Mesendoderm (in vitro differentiated cells): Measurements from ENCODE around the gene SLC25A6.

Experiments used
- DNase-seq: peaks from one replicate; pipeline ENCODE4 v3.0.0; 2013
- H2AK5ac ChIP-seq: 2 replicates; pipeline ENCODE4 v1.6.1; 2013; ENCODE audit warnings: low read length, inconsistent platforms
- H2BK120ac ChIP-seq: 2 replicates; pipeline ENCODE4 v1.6.1; 2013; ENCODE audit warnings: low read depth, mild to moderate bottlenecking, low read length, moderate library complexity, mixed read lengths
- H2BK15ac ChIP-seq: replicated peaks from 2 replicates; pipeline ENCODE4 v1.6.1; 2013; ENCODE audit warnings: low read depth, mild to moderate bottlenecking, moderate library complexity
- H2BK5ac ChIP-seq: 2 replicates; pipeline ENCODE4 v1.6.1; 2013; ENCODE audit warnings: low read length, inconsistent platforms
- H3K18ac ChIP-seq: 2 replicates; pipeline ENCODE4 v1.6.1; 2013; ENCODE audit warnings: mild to moderate bottlenecking, low read length, mixed read lengths
- H3K23ac ChIP-seq: one replicate; pipeline ENCODE4 v1.6.1; 2013; ENCODE audit warnings: low read length
- H3K27ac ChIP-seq: 2 replicates; pipeline ENCODE4 v1.5.1; 2013; ENCODE audit warnings: low read depth, mild to moderate bottlenecking, inconsistent platforms, low read length, moderate library complexity
- H3K27me3 ChIP-seq: 2 replicates; pipeline ENCODE4 v1.6.1; 2013; ENCODE audit warnings: low read length, control low read depth, mild to moderate bottlenecking, inconsistent platforms; ENCODE audit not compliant: insufficient read depth, poor library complexity
- H3K36me3 ChIP-seq: 2 replicates; pipeline ENCODE4 v1.6.1; 2013; ENCODE audit warnings: low read length, inconsistent platforms; ENCODE audit not compliant: control insufficient read depth, insufficient read depth
- H3K4ac ChIP-seq: one replicate; pipeline ENCODE4 v1.6.1; 2013; ENCODE audit warnings: low read depth, mild to moderate bottlenecking, low read length, moderate library complexity
- H3K4me1 ChIP-seq: 2 replicates; pipeline ENCODE4 v1.6.1; 2013; ENCODE audit warnings: low read depth, low read length, inconsistent platforms; ENCODE audit not compliant: control insufficient read depth
- H3K4me2 ChIP-seq: 2 replicates; pipeline ENCODE4 v1.6.1; 2013; ENCODE audit warnings: low read length
- H3K4me3 ChIP-seq: 2 replicates; pipeline ENCODE4 v1.5.1; 2013; ENCODE audit warnings: mild to moderate bottlenecking, low read length
- H3K56ac ChIP-seq: one replicate; pipeline ENCODE4 v1.6.1; 2013; ENCODE audit warnings: low read length
- H3K79me1 ChIP-seq: 2 replicates; pipeline ENCODE4 v1.6.1; 2013; ENCODE audit warnings: low read length, inconsistent platforms
- H3K79me2 ChIP-seq: 2 replicates; pipeline ENCODE4 v1.6.1; 2013; ENCODE audit warnings: mild to moderate bottlenecking, low read length; ENCODE audit not compliant: control insufficient read depth, insufficient read depth
- H3K9ac ChIP-seq: 2 replicates; pipeline ENCODE4 v1.6.1; 2013; ENCODE audit warnings: low read length, inconsistent platforms
- H4K5ac ChIP-seq: one replicate; pipeline ENCODE4 v1.6.1; 2013; ENCODE audit warnings: low read length
- H4K8ac ChIP-seq: one replicate; pipeline ENCODE4 v1.6.1; 2013; ENCODE audit warnings: low read depth, mild to moderate bottlenecking, control low read depth, low read length, moderate library complexity
- WGBS: extraction: QIAGEN DNeasy Blood & Tissue Kit; methylation state at CpG from one replicate; pipeline ENCODE4 v1.1.7; 2013; ENCODE audit warnings: low lambda C conversion rate, missing lambda C conversion rate; ENCODE audit not compliant: insufficient coverage; ENCODE audit errors: extremely low coverage; 5-methylcytosine and 5-hydroxymethylcytosine counted together

Gene SLC25A6

DNA sequence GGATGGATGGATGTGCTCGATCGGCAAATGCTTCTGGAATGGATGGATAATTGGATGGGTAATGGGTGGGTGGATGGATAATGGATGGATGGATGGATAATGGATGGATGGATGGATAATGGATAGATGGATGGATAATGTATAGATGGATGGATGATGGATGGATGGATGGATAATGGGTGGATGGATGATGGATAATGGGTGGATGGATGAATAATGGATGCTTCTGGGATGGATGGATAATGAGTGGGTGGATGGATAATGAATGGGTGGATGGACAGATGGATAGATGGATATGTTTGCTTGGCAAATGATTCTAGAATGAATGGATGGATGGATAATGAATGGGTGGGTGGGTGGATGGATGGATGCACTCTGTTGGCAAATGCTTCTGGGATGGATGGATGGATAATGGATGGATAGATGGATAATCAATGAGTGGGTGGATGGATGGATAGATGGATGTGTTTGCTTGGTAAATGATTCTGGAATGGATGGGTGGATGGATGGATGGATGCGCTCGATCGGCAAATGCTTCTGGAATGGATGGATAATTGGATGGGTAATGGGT, 3.8 kb upstream of the SLC25A6 start:
- peaks cover 30% of the 10 kb centered on the region for H3K79me2 ChIP-seq
- H3K4me1 ChIP-seq: peaks cover 2% of the 10 kb centered on the region
- H2AK5ac ChIP-seq: no peak overlapping the region
- H3K56ac ChIP-seq: no peak overlapping the region
- H3K23ac ChIP-seq: no peak overlapping the region
- H2BK5ac ChIP-seq: no peak overlapping the region
- peaks cover 11% of the 10 kb centered on the region for H3K79me1 ChIP-seq
- no peaks in the 10 kb centered on the region for H3K27me3 ChIP-seq
- no peak overlapping the region for H4K5ac ChIP-seq
- H3K4me2 ChIP-seq: no peak overlapping the region
- no peak overlapping the region for H3K4ac ChIP-seq
- H4K8ac ChIP-seq: no peak overlapping the region
- no peak overlapping the region for H3K27ac ChIP-seq
- no peak overlapping the region for H2BK120ac ChIP-seq
- peaks cover 2% of the 10 kb centered on the region for H3K36me3 ChIP-seq
- H3K4me3 ChIP-seq: no peak overlapping the region
- H2BK15ac ChIP-seq: no peak overlapping the region
- no peak overlapping the region for H3K9ac ChIP-seq
- no peak overlapping the region for H3K18ac ChIP-seq
- WGBS: no CpG with 5 or more reads among the region's 5 CpGs
- DNase-seq: no peak

DNA sequence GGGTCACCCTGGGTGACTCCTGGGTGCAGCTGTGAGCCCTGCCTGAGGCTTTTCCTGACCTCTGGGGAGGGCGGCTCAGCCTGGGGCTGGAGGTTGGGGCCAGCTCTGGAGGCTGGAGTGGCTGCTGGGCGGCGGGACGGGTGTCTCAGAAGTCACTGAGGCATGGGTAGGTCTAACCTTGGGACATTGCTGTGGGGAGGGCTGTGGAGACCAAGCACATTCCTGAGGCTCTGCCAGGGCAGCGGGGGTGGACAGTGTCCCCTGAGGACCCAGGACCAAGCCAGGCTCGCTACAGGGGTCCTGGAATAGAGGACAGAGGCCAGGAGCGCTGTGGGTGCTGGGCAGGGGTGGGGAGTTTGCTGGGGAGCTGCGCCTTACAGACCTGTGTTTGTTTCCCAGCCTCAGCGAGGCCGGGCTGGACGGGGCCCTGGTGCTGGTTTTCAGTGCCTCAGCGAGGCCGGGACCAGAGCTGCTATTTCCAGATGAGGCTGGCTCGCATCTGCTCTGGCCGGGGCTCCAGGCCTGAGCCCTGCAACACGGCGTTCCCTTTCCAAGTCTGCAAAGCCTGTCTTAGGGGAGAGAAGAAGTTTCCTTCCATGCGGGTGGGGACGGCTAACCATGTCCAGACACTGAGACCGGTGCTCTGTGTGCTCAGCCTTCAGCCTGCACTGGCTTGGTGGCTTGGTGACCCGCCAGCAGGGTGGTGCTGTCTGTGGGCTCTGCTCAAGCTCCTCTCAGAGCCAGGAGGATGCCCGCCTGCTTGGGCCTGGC, 3.0 kb upstream of the SLC25A6 start:
- Histone ChIP-seq H3K23ac (no peak overlapping the region), H3K18ac (no peak overlapping the region), H3K36me3 (peaks cover 6% of the 10 kb centered on the region), H4K5ac (no peak overlapping the region), H3K9ac (peak overlapping the region; percentile 83), H3K56ac (peak overlapping the region; percentile 74), H3K4me2 (no peak overlapping the region), H3K27ac (no peak overlapping the region), H3K4me3 (no peak overlapping the region), H2AK5ac (no peak overlapping the region), H2BK5ac (no peak overlapping the region), H3K4me1 (peaks cover 2% of the 10 kb centered on the region), H2BK120ac (no peak overlapping the region), H3K79me2 (peaks cover 38% of the 10 kb centered on the region), H2BK15ac (no peak overlapping the region), H3K4ac (no peak overlapping the region), H4K8ac (no peak overlapping the region), H3K79me1 (peaks cover 11% of the 10 kb centered on the region), H3K27me3 (no peaks in the 10 kb centered on the region)
- no peak for DNase-seq
- no CpG with 5 or more reads among the region's 22 CpGs for WGBS

DNA sequence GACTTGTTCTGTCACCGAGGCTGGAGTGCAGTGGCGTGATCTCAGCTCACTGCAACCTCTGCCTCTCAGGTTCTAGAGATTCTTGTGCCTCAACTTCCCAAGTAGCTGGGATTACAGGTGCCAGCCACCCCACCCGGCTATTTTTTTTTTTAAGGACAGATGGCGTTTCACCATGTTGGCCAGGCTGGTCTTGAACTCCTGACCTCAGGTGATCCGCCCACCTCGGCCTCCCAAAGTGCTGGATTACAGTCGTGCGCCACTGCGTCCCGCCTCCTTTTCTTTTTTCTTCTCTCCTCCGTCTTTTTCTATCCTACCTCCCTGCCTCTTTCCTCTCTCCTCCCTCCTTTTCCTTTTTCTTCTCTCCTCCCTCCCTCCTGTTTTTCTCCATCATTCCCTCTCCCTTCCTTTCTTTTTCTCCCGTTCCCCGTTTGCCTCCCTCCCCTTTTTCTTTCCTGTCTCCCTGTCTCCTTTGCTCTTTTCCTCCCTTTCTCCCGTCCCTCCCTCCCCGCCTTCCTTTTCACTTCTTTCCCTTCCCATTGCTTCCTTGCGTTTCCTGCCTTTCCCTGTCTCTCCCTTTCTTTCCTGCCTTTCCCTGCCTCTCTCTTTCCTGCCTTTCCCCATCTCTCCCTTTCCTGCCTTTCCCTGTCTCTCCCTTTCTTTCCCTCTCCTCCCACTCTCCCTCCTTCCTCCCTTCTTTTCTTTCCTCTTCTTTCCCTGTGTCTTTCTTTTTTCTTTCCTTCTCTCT, 2.1 kb upstream of the SLC25A6 start:
- Histone ChIP-seq H3K79me2 (peaks cover 47% of the 10 kb centered on the region), H4K5ac (no peak overlapping the region), H3K4me3 (no peak overlapping the region), H2BK15ac (no peak overlapping the region), H3K27me3 (no peaks in the 10 kb centered on the region), H3K36me3 (peaks cover 13% of the 10 kb centered on the region), H3K56ac (peak overlapping the region; percentile 74), H3K79me1 (peaks cover 16% of the 10 kb centered on the region), H4K8ac (no peak overlapping the region), H3K27ac (no peak overlapping the region), H3K4ac (no peak overlapping the region), H3K4me2 (no peak overlapping the region), H3K18ac (no peak overlapping the region), H2AK5ac (no peak overlapping the region), H2BK5ac (no peak overlapping the region), H2BK120ac (no peak overlapping the region), H3K23ac (no peak overlapping the region), H3K9ac (peak overlapping the region; percentile 83), H3K4me1 (peaks cover 2% of the 10 kb centered on the region)
- WGBS: no CpG with 5 or more reads among the region's 16 CpGs
- no peak for DNase-seq

DNA sequence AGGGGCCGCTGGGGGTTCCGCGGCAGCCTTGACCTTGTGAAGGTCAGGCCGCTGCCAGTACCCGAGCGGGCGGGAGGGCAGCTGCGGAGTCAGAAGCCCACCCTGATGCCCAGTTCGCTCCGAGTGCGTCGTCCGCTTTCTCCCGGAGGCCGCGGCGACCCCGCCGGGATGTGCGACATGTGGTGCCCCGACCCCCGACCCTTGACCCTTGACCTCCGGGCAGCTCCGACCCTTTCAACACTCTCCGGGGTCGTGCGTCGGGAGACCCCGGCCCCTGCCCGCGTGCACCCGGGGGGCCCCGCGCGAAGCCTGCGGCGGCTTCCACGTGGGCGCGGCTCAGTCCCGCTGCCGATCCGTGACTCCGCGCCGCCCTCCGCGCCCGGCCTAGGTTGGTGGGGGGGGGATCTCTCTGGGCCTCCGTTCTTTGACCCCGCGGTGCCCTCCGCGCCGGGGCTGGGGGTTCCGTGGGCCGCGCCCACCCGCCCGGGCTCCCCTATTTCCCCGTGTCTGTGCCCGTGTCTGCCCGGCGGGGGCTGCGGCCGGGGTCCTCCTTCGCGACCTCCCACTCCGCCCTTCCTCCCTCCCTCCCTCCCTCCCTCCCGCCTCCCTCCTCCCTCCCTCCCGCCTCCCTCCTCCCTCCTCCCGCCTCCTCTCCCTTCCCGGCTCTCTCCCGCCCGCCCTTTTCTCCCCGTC, 609 bp upstream of the SLC25A6 start:
- Histone ChIP-seq H3K18ac (peak overlapping the region; percentile 97), H3K23ac (peak overlapping the region; percentile 66), H3K79me1 (peaks cover 16% of the 10 kb centered on the region), H2BK15ac (no peak overlapping the region), H4K5ac (no peak overlapping the region), H2BK5ac (peak overlapping the region; percentile 88), H2BK120ac (peak overlapping the region; percentile 90), H3K27ac (peak overlapping the region; percentile 85), H3K9ac (peak overlapping the region; percentile 95), H3K4ac (peak overlapping the region; percentile 94), H2AK5ac (no peak overlapping the region), H3K4me3 (peak overlapping the region; percentile 84), H3K56ac (peak overlapping the region; percentile 97), H4K8ac (peak overlapping the region; percentile 29), H3K79me2 (peaks cover 61% of the 10 kb centered on the region), H3K27me3 (no peaks in the 10 kb centered on the region), H3K36me3 (peaks cover 17% of the 10 kb centered on the region), H3K4me2 (peak overlapping the region; percentile 44), H3K4me1 (peaks cover 2% of the 10 kb centered on the region)
- DNase-seq: peak; percentile 82
- WGBS: no CpG with 5 or more reads among the region's 76 CpGs

DNA sequence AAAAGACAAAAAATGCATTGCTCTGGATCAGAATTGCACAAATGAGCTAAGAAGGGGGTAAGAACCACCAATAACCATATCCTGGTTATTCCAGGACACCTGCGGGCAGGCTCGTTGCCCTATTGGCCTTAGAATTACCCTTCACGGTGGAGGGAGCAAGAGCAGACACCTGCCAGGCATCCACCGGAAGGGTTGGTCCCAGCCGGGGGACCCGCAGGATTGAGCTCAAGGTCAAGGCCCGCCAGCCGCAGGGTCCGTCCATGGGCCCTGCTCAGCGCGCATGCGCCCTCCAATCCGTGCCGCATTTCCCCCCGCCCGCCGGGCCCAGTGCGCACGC, 575 bp downstream of the SLC25A6 start:
- no peak overlapping the region for H3K23ac ChIP-seq
- no peak overlapping the region for H3K18ac ChIP-seq
- no CpG with 5 or more reads among the region's 19 CpGs for WGBS
- H3K79me2 ChIP-seq: peaks cover 63% of the 10 kb centered on the region
- H3K56ac ChIP-seq: peak overlapping the region; percentile 98
- H3K9ac ChIP-seq: peak overlapping the region; percentile 100
- H2AK5ac ChIP-seq: peak overlapping the region; percentile 15
- H3K27me3 ChIP-seq: no peaks in the 10 kb centered on the region
- no peak overlapping the region for H3K27ac ChIP-seq
- no peak overlapping the region for H3K4ac ChIP-seq
- DNase-seq: peak; percentile 91
- H3K79me1 ChIP-seq: peaks cover 20% of the 10 kb centered on the region
- H2BK5ac ChIP-seq: no peak overlapping the region
- H2BK120ac ChIP-seq: no peak overlapping the region
- peaks cover 26% of the 10 kb centered on the region for H3K36me3 ChIP-seq
- no peak overlapping the region for H2BK15ac ChIP-seq
- peak overlapping the region; percentile 95 for H3K4me3 ChIP-seq
- H4K8ac ChIP-seq: no peak overlapping the region
- peaks cover 2% of the 10 kb centered on the region for H3K4me1 ChIP-seq
- H3K4me2 ChIP-seq: peak overlapping the region; percentile 53
- no peak overlapping the region for H4K5ac ChIP-seq
